Sigmoid colon (tissue), 4 donors: Measurements from ENCODE around the gene ZNF669.

Source experiments
- CTCF ChIP-seq, 4 experiments: fragments of 450-650 bp in 3 of 4; fragments of 200-600 bp in 1 of 4; IDR thresholded peaks; one replicate each; pipeline ENCODE4 v1.5.1; 2016 to 2019; ENCODE audit warnings: antibody characterized with exemption in 4 of 4, mild to moderate bottlenecking in 3 of 4, moderate library complexity in 2 of 4
- POLR2A ChIP-seq, 2 donors: fragments of 450-650 bp; IDR thresholded peaks; one replicate each; pipeline ENCODE4 v1.6.1; 2016; ENCODE audit warnings: antibody characterized with exemption in 2 of 2, mild to moderate bottlenecking in 2 of 2, moderate library complexity in 2 of 2
- POLR2AphosphoS5 ChIP-seq, 4 donors: sonication (generic); formaldehyde crosslinking; IDR thresholded peaks; one replicate each; pipeline ENCODE4 v1.6.1; 2017; ENCODE audit warnings: antibody characterized with exemption in 4 of 4

DNA sequence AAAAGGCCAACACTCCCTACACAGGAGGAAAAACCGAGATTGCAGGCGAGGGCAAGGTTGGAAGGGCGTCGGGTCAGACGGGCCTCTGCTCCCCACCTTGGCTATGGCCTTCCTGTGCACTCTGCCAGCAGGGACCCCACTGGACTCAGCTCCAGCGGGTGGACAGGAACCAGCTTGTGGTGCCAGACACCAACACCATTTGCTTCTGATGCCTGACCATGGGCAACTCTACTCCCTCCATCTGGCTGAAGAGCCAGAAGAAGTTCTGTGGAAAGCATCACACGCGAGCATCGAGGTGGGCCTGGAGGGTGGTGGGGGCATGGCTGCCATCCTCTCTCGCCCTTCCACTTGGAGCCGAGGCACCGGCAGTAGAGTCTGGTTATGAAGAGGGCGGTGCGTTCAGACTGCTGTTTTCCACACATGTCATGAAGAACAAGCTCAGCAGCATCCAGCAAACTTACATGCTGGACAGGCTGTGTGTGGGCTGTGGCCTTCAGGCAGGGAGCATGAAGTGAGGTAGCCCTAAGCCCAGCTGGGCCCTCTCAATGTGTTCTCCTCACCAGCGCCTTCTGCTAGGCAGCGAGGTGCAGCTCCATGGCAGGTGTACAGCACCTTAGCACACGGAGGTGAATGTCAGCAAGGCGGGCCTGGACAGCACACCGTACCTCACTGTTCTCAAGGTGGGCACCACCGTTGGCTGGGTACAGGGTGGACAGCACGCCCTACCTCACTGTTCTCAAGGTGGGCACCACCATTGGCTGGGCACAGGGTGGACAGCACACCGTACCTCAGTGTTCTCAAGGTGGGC lies 15.6 kb upstream of the ZNF669 start:
- TF ChIP-seq CTCF (IDR thresholded peaks at IDR 0.05): no peak
- TF ChIP-seq POLR2A (IDR thresholded peaks at IDR 0.05): no peak
- no peak for TF ChIP-seq POLR2AphosphoS5 (IDR thresholded peaks at IDR 0.05)
